Calu3 (cell line): ENCODE data around the gene NGEF. TPM values are rescaled to one million over a fixed set of nuclear protein-coding genes. Genes with fewer than 3 reads are reported as not detected.
A peak's percentile ranks its signal among the peaks of the same experiment; 100 is the strongest.

Experiments used
- BruUV-seq: library from RNA; stranded (reverse); fragments of 400-500 nt; replicated peaks from 2 replicates; lab custom pipeline; 2021; lab: Mats Ljungman, UMichigan
- CTCF ChIA-PET: fragments of 300-600 bp; sonication (Branson Sonifier 250); formaldehyde crosslinking; loops from one replicate; lab custom pipeline; 2022; ENCODE audit warnings: antibody characterized with exemption; lab: Charles Lee
- DNase-seq: peaks from one replicate; pipeline ENCODE4 v3.0.0; 2022
- H3K27ac Mint-ChIP-seq: one replicate; pipeline ENCODE4 v1.8.0; 2022; ENCODE audit warnings: mixed read lengths; ENCODE audit not compliant: unreplicated experiment
- H3K27me3 Mint-ChIP-seq: one replicate; pipeline ENCODE4 v1.8.0; 2022; ENCODE audit warnings: mixed read lengths; ENCODE audit not compliant: unreplicated experiment
- H3K36me3 Mint-ChIP-seq: one replicate; pipeline ENCODE4 v1.8.0; 2022; ENCODE audit warnings: mild to moderate bottlenecking, moderate library complexity, mixed read lengths; ENCODE audit not compliant: insufficient read depth, unreplicated experiment
- H3K4me1 Mint-ChIP-seq: one replicate; pipeline ENCODE4 v1.8.0; 2022; ENCODE audit warnings: mild to moderate bottlenecking, low read depth, mixed read lengths; ENCODE audit not compliant: unreplicated experiment
- H3K4me3 Mint-ChIP-seq: one replicate; pipeline ENCODE4 v1.8.0; 2022; ENCODE audit warnings: mild to moderate bottlenecking, low read depth, moderate library complexity, mixed read lengths; ENCODE audit not compliant: unreplicated experiment
- H3K9me3 Mint-ChIP-seq: one replicate; pipeline ENCODE4 v1.8.0; 2022; ENCODE audit warnings: low read depth, mixed read lengths; ENCODE audit not compliant: unreplicated experiment
- CTCF ChIP-seq: fragments of 200-600 bp; IDR thresholded peaks from one replicate; pipeline ENCODE4 v1.8.0; 2022; ENCODE audit warnings: antibody characterized with exemption; ENCODE audit not compliant: unreplicated experiment
- intact Hi-C: fragments of 100-400 bp; cut with micrococcal nuclease; formaldehyde crosslinking; loops from one replicate; pipeline ENCODE4 v1.10.0; 2022; ENCODE audit not compliant: unreplicated experiment
- total RNA-seq: library from RNA; stranded (reverse); gene quantifications from 2 replicates; pipeline ENCODE4 v1.2.3, GENCODE V29; 2022

NGEF gene
- total RNA-seq, 1 experiment from 2014 or later = 1.7 TPM

GRCh38 chr2:232927032-232927792 lies 85.8 kb downstream of the NGEF start:
- TF ChIP-seq CTCF = no peak
- Mint-ChIP-seq H3K4me1 (no peaks in the 10 kb centered on the region), H3K9me3 (no peaks in the 10 kb centered on the region), H3K4me3 (peak overlapping the region; percentile 55), H3K27ac (no peak overlapping the region), H3K27me3 (peaks cover 58% of the 10 kb centered on the region), H3K36me3 (no peaks in the 10 kb centered on the region)
- DNase-seq = peak; percentile 11
- intact Hi-C loops = no loop called here
- BruUV-seq = no TSS peak
- CTCF ChIA-PET = interaction anchor here (0.7 kb wide), 1 partner anchor 86 kb away, joined by 3 read pairs; the partner anchor contains the start of gene NGEF

GRCh38 chr2:232926431-232926939 lies 86.6 kb downstream of the NGEF start:
- Mint-ChIP-seq H3K27ac (no peak overlapping the region), H3K4me1 (no peaks in the 10 kb centered on the region), H3K9me3 (no peaks in the 10 kb centered on the region), H3K36me3 (no peaks in the 10 kb centered on the region), H3K27me3 (peaks cover 52% of the 10 kb centered on the region), H3K4me3 (peak overlapping the region; percentile 55)
- BruUV-seq = no TSS peak
- intact Hi-C loops = no loop called here
- TF ChIP-seq CTCF = no peak
- no peak for DNase-seq
- CTCF ChIA-PET = no interaction called here

GRCh38 chr2:232925821-232926156 lies 87.3 kb downstream of the NGEF start:
- CTCF ChIA-PET = interaction anchor here (0.6 to 1.9 kb wide), 2 partner anchors 20 to 103 kb away, joined by 3 to 5 read pairs; no protein-coding TSS in a partner anchor
- no peak overlapping the region for H3K4me3 Mint-ChIP-seq

More at GRCh38 chr2:232925821-232926156, 87.3 kb downstream of the NGEF start:
- H3K27ac Mint-ChIP-seq = no peak overlapping the region
- BruUV-seq = no TSS peak
- intact Hi-C loops = no loop called here
- no peaks in the 10 kb centered on the region for H3K4me1 Mint-ChIP-seq
- H3K9me3 Mint-ChIP-seq = no peaks in the 10 kb centered on the region
- H3K36me3 Mint-ChIP-seq = no peaks in the 10 kb centered on the region
- no peak for DNase-seq
- TF ChIP-seq CTCF = no peak
- H3K27me3 Mint-ChIP-seq = peaks cover 47% of the 10 kb centered on the region
